Fibroblast of pulmonary artery (primary cell): Measurements from ENCODE around the gene AUTS2.

ENCODE experiments used
- DNase-seq: peaks from one replicate; pipeline ENCODE4 v3.0.0-alpha.2; 2010; ENCODE audit warnings: low read depth
- H3K4me3 ChIP-seq: replicated peaks from 2 replicates; pipeline ENCODE4 v1.5.1; 2011; ENCODE audit warnings: low read depth, mild to moderate bottlenecking, control low read depth, low read length, moderate library complexity
- TF ChIP-seq, protein P1 (sequence below): IDR thresholded peaks from 2 replicates; pipeline ENCODE4 v1.5.1; 2011; ENCODE audit warnings: mild to moderate bottlenecking, control low read depth, low read length, inconsistent platforms; ENCODE audit errors: missing control alignments

The AUTS2 gene

GRCh38 chr7:69696686-69697685, 98.7 kb downstream of the AUTS2 start:
- no peak for DNase-seq
- TF ChIP-seq, protein P1, sequence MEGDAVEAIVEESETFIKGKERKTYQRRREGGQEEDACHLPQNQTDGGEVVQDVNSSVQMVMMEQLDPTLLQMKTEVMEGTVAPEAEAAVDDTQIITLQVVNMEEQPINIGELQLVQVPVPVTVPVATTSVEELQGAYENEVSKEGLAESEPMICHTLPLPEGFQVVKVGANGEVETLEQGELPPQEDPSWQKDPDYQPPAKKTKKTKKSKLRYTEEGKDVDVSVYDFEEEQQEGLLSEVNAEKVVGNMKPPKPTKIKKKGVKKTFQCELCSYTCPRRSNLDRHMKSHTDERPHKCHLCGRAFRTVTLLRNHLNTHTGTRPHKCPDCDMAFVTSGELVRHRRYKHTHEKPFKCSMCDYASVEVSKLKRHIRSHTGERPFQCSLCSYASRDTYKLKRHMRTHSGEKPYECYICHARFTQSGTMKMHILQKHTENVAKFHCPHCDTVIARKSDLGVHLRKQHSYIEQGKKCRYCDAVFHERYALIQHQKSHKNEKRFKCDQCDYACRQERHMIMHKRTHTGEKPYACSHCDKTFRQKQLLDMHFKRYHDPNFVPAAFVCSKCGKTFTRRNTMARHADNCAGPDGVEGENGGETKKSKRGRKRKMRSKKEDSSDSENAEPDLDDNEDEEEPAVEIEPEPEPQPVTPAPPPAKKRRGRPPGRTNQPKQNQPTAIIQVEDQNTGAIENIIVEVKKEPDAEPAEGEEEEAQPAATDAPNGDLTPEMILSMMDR = no peak
- H3K4me3 ChIP-seq = no peak overlapping the region

DNA sequence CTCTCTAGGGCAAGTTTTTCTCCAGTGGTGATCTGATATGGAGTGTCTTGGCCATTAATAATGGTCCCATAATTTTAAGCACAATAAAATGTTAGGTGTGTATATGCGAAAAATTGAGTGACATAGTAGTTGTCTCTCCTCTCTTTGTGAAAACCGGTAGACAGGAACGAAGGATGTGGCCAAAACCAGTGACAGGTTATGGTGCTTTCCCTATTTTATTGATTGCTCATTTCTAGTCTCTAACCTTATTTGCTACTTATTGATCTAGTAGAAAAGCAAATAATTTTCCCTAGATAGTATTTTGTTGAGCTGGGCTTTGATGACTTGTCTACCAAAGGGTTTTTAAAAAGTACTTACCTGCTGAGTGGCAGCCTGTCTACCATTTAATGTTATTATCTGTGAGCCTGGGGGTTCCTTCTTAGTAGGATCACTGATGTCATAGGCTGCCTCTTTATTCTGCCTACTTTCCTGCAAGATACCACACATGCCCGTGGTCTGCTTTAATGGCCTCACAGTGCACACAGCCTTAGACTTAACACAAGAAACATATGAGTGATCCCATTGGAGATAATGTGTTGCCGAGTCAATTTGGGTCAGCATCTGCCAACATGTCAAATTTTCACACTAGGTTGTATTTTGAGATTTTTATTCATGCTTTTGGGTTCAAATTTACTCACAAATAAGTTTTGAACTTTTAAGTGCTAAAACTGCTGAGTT, 100.0 kb downstream of the AUTS2 start:
- TF ChIP-seq, protein P1 = no peak
- DNase-seq = no peak
- no peak overlapping the region for H3K4me3 ChIP-seq

DNA sequence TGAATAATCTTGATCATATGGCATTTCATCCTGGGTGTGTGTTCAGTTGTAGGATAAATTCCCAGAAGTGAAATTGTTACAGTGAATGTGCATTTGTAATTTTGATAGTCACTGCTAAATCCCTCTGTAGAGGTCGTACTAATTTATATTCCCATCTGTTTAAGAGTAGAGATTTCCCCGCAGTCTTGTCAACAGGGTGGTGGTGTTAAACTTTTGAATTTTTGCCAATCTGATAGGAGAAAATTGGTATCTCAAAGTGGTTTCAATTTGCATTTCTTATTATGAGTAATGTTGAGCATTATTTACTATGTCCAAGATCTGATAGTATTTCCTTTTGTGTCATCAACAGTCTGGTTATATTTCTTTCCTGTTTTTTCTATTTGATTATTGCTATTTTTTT, 101.7 kb downstream of the AUTS2 start:
- TF ChIP-seq, protein P1 = no peak
- DNase-seq = no peak
- H3K4me3 ChIP-seq = no peak overlapping the region

GRCh38 chr7:69700331-69700730, 102.1 kb downstream of the AUTS2 start:
- no peak for DNase-seq
- TF ChIP-seq, protein P1 = no peak
- no peak overlapping the region for H3K4me3 ChIP-seq

DNA sequence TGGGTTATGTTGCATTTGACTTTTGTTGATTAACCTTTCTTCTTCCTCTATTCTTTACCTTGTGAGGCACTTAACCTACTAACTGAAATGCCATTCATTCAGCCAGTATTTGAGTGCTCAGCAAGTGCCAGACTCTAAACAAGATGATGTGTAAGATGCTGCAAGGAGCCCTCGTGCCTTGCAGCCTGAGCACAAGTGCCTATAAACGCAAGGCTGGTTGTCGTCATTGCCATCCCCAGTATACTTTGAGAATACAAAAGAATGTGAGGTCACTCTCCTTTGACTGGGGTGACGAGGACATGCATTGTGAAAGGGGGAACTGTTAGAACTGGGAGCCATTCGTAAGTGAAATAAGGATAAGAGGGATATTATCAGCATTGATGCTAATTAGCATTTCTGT, 103.0 kb downstream of the AUTS2 start:
- no peak for DNase-seq
- TF ChIP-seq, protein P1 = no peak
- H3K4me3 ChIP-seq = no peak overlapping the region

DNA sequence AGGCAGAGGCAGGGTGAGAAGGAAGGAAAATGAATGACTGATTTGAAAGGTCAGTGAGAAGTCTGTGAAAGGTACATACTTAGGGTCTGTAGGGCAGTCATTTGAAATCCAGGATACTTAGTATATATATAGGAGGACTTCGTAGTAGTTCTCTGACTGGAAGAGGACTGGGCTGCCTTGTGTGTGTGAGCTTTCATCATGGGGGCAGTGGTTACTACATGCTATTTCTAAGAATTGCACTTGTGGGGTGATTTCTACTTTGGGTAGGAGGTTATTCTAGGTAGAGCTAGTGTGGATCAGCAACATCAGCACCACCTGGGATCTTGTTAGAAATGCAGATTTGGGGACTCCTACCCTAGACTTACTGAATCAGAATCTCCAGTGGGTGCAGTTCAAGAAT, 104.1 kb downstream of the AUTS2 start:
- DNase-seq = no peak
- no peak overlapping the region for H3K4me3 ChIP-seq
- TF ChIP-seq, protein P1 = no peak
